SIG-M5 treated with dmso at 0.1 percent for 504 hours (cell line): ENCODE results near the gene LPCAT3.
A peak's percentile ranks its signal among the peaks of the same experiment; 100 is the strongest.
"Not testable (repeated sequence)": the region's sequence is repeated elsewhere in the genome, so short reads cannot be mapped to it uniquely, and the experiment has no call there.

Experiments
- DNase-seq: peaks from one replicate; lab custom pipeline; 2025; ENCODE audit not compliant: unreplicated experiment; lab: John Stamatoyannopoulos, UW

The LPCAT3 gene, protein sequence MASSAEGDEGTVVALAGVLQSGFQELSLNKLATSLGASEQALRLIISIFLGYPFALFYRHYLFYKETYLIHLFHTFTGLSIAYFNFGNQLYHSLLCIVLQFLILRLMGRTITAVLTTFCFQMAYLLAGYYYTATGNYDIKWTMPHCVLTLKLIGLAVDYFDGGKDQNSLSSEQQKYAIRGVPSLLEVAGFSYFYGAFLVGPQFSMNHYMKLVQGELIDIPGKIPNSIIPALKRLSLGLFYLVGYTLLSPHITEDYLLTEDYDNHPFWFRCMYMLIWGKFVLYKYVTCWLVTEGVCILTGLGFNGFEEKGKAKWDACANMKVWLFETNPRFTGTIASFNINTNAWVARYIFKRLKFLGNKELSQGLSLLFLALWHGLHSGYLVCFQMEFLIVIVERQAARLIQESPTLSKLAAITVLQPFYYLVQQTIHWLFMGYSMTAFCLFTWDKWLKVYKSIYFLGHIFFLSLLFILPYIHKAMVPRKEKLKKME

DNA sequence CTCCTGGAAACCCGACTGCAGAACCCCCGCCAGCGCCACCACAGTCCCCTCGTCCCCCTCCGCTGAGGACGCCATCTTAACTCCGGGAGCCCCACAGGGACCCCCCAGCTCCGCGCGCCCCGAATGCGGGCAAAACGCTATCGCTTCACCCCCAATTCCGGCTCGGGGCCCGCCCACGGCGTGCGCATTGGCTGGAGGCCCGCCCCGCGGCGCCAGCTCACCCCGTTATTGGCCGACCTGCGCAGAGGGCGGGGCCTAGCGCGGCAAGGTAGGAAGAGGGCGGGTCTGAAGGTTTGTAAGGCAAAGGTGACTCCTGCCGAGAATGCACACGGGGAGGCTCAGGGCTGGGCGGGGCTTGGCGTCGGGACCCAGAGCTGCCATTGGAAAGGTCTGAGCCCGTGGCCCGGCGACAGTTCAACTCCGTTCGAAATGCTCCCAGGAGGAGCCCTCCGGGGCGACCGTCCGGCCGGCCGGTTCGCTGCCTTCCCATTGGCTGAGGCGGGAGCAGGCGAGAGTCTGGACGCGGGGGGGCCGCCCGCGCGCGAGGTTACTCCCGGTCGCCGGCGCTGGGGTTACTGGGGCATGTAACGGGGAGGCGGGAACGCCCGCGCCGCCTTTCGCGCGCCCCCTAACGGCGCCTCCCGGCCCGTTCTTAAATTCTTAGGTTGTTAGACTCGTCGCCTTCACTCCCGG, at the start of gene LPCAT3:
LPCAT3 (minus strand) TSS at position 127 of the 693 bp plus-strand sequence; CDS start at position 75, 52 bp downstream.
- DNase-seq = peak; percentile 96

DNA sequence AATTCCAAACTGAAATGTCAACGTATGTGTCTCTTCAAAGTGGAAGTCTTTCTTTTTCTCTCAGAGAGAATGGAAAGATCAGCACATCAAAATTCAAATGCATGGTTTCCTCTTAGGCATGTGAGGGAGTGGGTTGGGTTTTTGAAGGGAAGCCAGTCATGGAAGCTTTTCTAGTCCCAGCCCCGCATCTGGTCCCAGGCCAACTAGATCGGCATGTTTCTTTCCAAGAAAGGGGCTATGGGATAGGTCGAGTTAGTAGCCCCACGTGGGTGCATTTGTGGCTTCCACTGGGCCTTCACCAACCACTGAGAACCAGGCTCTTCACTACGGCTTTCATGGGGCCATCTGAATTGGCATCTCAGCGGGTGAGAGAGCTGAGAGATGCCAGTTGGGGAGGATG, 48.8 kb upstream of the LPCAT3 start:
- DNase-seq = no peak

DNA sequence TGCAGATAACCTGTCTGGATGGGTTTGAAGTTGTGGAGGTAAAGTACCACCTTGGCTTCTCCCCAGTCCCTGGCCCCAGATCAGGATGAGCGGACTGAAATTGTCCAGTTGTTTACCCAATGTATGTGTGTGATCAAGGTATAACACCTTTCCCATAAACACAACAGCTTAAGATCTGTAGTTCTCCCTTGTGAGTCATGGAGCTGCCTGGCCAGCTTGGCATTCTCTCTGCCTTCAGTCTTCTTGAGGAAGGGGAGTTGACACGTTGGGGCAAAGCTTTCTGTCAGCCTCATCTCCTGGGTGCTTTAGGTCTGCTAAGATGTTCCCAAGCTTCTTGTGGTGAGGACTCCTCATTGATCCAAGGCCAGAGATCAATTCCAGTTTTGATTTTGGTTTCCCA, 48.3 kb upstream of the LPCAT3 start:
- no peak for DNase-seq

DNA sequence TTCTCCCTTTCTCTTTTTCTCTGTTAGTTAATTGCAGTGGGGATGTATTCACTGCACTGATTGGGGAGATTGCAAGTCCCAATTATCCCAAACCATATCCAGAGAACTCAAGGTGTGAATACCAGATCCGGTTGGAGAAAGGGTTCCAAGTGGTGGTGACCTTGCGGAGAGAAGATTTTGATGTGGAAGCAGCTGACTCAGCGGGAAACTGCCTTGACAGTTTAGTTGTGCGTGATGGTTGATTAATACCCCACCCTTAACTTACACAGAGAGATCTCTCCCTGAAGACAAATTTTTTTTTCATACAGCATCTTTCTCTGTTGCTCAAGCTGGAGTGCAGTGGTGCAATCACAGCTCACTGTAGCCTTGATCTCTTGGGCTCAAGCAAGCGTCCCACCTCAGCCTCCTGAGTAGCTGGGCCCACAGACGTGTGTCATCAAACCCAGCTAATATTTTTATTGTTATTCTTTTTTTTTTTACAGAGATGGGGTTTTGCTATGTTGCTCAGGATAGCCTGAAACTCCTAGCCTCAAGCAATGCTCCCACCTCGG, 46.9 kb upstream of the LPCAT3 start:
- no peak for DNase-seq

DNA sequence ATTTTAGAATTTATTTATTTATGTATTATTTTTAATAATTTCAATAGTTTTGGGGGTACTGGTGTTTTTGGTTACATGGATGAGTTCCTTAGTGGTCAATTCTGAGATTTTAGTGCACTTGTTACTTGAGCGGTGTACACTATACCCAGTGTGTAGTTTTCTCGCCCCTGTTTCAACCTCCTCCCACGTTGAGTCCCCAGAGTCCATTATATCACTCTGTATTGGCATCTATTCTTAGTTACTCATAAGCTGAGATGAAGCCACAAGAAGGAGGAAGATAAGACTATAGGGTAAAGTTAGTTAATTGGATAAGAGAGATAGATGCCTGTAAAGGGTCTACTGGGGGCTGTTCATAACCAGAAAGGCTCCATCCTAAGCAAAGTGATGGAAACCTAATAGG, 46.2 kb upstream of the LPCAT3 start:
- DNase-seq = no peak

DNA sequence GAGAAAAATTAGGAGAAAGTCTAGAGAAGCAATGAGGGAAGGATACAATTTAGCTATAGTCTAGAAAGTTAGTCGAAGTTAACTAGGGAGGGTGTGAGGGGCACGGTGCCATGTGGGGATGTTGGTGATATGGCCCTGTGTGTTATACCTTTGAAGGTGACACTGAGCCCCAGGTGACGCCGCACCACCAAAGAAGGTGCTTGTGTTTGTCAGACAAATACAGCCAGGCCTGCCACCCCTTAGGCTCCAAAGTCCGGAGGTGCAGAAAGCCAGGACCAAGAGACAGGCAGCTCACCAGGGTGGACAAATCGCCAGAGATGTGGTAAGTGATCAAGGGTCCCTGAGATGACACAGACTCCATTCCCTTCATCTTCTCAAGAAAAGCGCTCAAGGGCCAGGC, 43.3 kb upstream of the LPCAT3 start:
- DNase-seq = no peak

DNA sequence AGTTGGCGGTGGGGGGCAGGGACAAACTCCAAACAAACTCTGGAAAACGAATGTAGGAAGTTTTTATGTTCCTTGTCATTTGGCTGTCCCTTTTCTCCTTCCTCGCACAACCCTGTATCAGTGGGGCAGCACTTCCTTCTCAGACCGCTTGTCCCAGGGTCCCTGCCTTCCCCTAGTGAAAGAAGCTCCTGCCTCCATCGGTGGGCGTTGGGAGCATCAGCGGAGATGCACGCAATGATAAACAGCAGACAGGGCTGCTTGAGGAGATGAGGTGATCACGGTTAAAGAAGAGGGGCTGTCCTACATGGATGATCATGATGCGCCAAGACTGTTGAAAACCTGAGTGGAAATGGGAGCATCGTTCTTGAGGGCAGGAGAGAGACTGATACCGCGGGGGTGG, 42.9 kb upstream of the LPCAT3 start:
- no peak for DNase-seq

DNA sequence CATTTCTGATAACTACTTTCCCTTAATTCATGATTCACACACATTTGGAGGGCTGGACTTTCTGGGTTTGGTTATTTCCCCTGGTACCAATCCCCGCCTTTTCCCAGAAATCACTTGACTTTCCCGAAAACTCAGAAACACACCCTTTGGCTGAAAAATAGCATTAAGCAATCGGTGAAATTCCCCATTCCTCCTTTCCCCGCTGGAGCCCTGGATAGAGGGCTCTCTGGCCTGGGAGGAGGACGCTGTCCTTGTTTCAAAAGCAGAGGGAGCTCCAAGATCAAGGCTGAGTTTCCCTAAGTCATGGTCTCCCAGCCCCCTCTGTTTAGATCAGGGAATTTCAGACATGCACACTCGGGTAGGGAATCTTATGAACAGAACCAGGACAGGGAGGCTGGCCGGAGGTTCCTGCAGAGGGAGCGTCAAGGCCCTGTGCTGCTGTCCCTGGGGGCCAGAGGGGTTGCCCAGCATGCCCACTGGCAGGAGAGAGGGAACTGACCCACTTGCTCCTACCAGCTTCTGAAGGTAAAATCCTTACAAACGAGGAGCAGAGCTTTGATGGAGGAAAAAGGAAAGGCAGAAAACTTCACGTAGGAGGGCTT, 42.2 kb upstream of the LPCAT3 start, which contains the start of gene C1S:
C1S (plus strand) TSS at position 366 of the 602 bp plus-strand sequence. CDS start 1,195 bp downstream, outside the sequence.
- no peak for DNase-seq

DNA sequence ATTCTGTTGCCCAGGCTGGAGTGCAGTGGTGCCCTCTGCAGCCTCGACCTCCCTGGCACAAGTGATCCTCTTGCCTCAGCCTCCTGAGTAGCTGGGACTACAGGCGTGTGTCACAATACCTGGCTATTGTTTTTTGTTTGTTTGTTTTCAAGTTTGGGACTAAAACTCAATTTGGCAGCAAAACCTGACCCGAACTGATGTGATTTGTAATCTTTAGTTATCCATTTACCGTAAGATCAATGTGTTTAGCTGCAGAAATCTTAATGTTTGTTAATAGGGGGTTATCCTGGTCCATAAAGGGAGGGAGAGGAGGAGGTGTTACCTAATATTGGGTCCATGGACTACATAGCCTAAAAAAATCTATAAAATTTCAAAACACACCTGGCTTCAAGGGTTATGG, 41.5 kb upstream of the LPCAT3 start:
- no peak for DNase-seq

DNA sequence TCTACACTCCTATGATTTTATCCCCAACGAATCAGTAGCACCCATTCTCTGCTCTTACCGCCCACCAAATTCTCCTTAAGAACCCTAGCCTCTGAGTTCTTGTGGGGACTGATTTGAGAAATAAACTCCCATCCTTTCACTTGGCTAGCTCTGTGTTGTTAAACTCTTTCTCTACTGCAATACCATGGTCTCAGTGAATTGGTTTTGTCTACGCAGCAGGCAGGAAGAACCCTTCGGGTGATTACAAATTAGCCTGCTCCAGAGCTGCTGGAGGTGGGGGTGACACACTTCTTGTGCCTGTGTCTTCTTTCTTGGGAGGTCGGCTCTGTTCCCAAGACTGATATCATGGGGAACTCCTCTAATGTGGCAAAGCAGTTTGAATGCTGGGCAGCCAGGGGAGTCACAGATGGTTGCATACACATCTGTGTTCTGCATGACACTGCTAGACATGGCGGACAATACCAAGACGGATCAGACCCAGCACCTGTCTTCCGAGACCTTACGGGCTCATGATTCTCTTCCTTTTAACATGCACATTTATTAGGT, 40.6 kb upstream of the LPCAT3 start:
- DNase-seq = no peak

DNA sequence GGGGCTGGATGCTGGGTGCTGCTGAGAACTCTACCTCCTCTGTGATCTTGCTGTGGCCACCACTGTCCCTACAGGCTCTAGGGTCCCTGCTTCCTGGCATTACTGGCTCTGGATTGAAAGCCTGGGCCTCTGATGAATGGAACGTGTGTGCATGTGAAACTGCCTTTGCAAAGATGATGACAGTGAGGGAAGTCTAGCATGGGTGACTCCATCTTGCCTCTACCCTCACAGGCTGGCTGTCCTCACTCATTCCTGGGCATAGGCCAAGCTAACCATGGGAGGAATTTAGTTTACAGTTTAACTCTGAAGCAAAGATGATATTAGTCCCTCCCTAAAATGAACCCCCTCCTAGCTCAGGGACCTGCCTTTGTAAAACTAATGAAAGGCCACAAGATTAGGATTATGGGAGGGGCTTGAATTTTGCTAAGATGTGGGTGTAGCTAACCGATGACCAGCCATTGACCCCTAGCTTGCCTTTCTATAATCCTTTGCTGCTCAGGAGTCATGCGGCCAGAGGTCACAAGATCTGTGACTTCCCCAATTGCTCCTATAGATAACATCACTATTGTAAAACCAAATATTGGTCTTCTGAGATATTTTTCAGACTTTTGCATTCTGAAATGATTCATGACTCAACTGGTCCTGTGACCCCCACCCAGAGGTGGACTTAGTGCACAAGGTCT, 40.0 kb upstream of the LPCAT3 start:
- DNase-seq = no peak

DNA sequence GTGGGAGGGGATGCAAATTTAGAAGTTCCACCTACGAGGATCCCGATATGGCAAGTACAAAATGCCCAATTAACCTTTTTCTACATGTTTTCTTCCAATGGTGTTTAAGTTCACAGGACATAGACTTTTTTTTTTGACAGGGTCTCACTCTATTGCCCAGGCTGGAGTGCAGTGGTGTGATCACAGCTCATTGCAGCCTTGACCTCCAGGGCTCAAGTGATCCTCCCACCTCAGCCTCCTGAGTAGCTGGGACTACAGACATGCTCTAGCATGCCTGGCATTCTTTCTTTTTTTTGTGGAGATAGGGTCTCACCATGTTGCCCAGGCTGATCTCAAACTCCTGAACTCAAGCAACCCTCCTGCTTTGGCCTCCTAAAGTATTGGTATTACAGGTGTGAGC, 37.5 kb upstream of the LPCAT3 start:
- DNase-seq = not testable (repeated sequence)

DNA sequence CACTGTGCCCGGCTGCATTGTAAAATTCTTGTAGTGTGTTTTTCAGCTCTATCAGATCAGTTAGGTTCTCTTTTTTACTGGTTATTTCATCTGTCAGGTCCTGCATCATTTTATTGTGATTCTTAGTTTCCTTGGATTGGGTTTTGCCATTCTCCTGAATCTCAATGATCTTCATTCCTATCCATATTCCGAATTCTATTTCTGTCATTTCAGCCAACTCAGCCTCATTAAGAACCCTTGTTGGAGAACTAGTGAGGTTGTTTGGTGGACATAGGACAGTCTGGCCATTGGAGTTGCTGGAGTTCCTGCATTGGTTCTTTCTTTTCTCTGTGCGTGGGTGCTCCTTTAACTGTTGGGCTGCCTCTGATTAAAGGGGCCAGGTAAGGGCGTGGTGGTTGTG, 36.6 kb upstream of the LPCAT3 start:
- no peak for DNase-seq

DNA sequence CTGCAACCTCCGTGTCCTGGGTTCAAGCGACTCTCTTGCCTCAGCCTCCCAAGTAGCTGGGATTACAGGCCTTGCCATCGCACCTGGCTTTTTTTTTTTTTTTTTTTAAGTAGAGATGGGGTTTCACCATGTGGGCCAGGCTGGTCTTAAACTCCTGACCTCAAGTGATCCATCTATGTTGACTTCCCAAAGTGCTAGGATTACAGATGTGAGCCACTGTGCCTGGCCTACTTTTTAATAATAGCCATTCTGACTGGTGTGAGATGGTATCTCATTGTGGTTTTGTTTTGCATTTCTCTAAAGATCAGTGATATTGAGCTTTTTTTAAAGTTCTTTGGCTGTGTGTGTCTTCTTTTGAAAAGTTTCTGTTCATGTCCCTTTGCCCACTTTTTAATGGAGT, 31.7 kb upstream of the LPCAT3 start:
- DNase-seq = not testable (repeated sequence)

DNA sequence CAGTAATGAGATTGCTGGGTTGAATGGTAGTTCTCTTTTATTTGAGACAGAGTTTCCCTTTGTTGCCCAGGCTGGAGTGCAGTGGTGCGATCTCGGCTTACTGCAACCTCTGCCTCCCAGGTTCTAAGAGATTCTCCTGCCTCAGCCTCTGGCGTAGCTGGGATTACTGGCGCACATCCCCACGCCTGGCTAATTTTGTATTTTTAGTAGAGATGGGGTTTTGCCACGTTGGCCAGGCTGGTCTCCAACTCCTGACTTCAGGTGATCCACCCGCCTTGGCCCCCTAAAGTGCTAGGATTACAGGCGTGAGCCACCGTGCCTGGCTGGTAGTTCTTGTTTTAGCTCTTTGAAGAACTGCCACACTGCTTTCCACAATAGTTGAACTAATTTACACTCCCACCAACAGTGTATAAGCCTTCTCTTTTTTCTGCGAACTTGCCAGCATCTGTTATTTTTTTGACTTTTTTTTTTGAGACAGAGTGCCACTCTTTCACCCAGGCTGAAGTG, 31.2 kb upstream of the LPCAT3 start:
- DNase-seq = not testable (repeated sequence)

DNA sequence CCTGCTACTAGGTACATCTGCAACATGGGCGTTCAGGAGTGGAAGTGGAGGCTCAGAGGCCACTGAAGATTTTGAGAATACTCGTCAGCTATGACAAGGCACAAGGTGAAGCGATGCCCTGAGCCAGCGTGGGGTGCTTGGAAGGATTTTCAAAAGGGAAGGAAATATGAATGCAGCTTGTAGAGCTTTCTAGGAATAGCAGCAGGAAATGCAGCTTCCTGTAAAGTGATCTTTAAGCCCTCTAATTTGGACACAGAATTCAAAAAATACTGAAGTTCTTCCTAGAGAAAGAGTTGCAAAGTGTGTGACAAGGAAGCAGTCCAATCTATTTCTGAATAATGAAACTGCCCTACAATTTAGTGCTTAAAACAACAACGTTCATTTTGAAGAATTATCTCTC, 29.0 kb upstream of the LPCAT3 start:
- no peak for DNase-seq

DNA sequence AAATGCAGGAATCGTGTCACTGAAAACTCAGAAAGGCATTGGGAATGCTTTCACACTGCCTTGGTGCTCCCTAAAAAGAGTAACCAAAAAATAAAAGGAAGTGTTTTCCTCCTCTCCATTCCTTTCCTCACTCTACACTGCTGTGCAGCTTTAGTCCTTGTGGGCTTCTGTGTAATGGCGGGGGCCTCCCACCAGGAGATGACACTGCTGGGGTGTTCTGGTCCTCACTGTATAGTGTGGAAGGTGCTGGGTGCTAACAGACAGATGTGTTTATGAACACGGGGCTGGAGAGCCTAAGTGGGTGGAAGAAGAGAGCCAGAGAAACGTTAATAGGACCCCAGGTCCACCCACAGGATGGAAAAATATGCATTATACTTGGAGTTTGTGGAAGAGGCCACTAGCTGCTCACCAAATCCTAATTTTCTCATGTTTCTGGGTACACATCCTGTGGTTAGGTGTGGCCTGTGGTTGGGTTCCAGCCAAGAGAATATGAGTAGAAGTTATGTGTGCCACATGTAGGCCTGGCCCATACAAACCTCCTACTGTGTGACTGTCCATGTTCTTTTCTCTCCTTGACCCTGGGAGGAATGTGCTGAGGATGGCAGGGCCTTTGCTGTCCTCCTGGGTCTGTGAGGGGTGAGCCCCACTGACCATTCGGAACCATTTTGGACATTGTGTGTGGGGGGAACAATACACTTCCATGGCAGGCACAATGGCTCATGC, 28.3 kb upstream of the LPCAT3 start:
- DNase-seq = no peak

DNA sequence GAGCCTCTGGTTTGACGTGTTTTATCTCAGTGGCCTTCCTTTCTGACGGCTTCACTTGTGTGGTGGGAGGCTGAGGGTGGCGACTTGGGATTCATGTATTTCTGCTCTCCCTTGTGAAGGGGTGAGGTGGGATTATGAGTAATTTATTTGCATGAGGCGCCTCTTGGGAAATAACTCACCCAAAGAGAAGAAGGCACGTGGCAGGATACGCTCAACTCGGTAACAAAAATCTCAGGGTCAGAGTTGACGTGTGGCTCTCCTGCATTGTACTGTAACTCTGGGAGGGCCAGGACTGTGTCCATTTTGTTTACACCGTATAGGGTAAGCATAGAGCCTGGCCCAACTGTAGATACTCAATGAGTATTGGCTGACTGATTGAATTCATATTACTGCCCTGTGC, 27.6 kb upstream of the LPCAT3 start:
- no peak for DNase-seq

DNA sequence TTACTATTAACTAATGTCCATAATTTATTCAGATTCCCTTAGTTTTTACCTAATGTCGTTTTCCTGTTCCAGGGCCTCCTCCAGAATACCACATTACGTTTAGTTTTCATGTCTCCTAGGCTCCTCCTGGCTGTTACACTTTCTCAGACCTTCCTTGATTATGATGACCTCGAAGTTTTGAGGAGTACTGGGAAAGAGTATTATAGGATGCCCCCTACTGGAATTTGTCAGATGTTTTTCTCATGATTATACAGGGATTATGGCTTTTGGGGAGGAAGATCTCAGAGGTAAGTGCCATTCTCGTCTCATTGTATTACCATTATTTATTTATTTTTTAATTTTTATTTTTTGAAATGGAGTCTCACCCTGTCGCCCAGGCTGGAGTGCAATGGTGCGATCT, 24.6 kb upstream of the LPCAT3 start:
- peak; percentile 63 for DNase-seq

DNA sequence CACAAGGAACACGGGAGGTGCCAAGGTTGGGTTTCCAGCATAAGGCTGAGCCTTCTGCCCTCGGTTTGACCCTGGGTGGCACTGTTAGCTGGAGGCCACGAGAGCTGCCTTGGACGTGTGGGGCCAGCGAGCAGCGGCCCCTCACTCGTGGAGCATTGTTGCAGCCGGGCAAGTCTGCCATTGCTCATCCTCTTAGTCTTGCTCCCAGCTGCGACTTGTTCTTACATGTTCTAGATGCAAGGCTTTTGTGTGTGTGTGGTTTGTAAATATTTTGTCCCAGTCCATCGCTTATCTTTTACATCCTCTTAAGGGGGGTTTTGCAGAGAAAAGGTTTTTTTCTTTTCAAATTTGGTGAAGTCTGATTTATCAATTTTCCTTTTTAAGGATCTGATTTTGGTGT, 21.1 kb upstream of the LPCAT3 start:
- no peak for DNase-seq
